ENCODE data around the gene UGT1A7.
"Not testable (repeated sequence)": the region's sequence is repeated elsewhere in the genome, so short reads cannot be mapped to it uniquely, and the experiment has no call there.

The UGT1A7 gene

GRCh38 chr2:233654501-233654900 lies 27.2 kb upstream of the UGT1A7 start:
- no peak for TF ChIP-seq CTCF (IDR thresholded peaks at IDR 0.05; ENCODE audit: control insufficient read depth, insufficient read depth, low read depth, low read length, missing control alignments)
- no peak for DNase-seq (ENCODE audit: low read depth)
- no peak overlapping the region for H3K4me3 ChIP-seq (ENCODE audit: control insufficient read depth, low read depth, low read length)

GRCh38 chr2:233655043-233655442 lies 26.7 kb upstream of the UGT1A7 start:
- no peak for TF ChIP-seq CTCF (IDR thresholded peaks at IDR 0.05; ENCODE audit: control insufficient read depth, insufficient read depth, low read depth, low read length, missing control alignments)
- DNase-seq (ENCODE audit: low read depth), result no peak
- H3K4me3 ChIP-seq (ENCODE audit: control insufficient read depth, low read depth, low read length), result no peak overlapping the region

DNA sequence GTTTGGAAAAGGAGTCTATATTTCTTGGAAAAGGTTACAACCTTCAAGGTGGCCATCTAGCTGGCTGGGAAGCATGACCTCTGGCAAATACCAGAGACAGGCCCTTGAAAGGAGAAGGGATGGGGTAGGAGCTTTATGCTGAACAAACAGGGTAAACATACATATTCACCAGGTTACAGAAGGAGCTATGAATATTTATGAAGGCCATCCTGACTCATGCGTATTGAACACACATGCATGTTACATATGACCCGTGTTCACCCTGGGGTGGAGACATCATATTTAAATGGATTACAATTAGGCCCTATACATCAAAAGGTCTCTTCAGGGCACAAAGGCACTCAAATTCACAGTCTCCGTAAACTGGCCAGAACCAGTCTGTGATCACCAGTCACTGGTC lies 25.8 kb upstream of the UGT1A7 start:
- not testable (repeated sequence) for DNase-seq (ENCODE audit: low read depth); H3K4me3 ChIP-seq (ENCODE audit: control insufficient read depth, low read depth, low read length)

DNA sequence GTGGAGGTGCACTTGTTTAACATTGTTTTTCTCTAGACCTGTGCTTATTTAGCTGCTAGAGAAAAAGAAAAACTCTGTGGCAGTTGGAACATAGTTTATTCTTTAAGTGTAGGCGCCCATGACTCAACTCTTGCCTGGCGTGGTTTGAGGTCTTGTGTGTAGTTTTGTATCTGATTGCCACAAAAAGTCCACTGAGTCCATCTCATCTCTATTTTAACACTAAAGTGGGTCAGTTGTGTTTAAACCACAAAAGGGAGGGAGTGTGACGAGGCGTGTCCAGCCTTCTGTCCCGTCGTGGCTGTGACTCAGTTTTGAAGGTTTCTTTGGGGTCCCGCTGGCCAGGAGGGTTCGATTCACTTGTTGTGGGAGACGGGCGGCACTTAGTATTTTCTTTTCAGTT lies 25.3 kb upstream of the UGT1A7 start:
- no peak for DNase-seq (ENCODE audit: low read depth)
- H3K4me3 ChIP-seq (ENCODE audit: control insufficient read depth, low read depth, low read length), result no peak overlapping the region
- TF ChIP-seq CTCF (IDR thresholded peaks at IDR 0.05; ENCODE audit: control insufficient read depth, insufficient read depth, low read depth, low read length, missing control alignments), result no peak

DNA sequence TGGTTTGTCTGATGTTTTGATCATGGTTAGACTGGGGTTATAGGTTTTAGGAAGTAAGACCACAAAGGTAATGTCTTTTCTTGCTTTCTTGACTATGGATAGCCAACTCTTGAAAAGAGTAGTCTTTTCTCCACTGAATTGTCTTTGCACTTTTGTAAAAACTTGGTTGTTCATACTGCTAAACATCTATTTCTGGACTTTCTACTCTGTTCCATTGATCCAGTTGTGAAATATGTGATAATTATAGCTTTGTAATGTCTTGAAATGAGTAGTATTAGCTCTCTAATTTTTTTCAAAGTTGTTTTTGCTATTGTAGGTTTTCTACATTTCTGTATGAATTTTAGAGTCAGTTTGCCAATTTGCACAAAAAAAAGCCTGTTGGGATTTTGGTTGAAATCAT lies 23.1 kb upstream of the UGT1A7 start:
- no peak overlapping the region for H3K4me3 ChIP-seq (ENCODE audit: control insufficient read depth, low read depth, low read length)
- no peak for DNase-seq (ENCODE audit: low read depth)
- TF ChIP-seq CTCF (IDR thresholded peaks at IDR 0.05; ENCODE audit: control insufficient read depth, insufficient read depth, low read depth, low read length, missing control alignments), result no peak

- TF ChIP-seq CTCF (IDR thresholded peaks at IDR 0.05; ENCODE audit: control insufficient read depth, insufficient read depth, low read depth, low read length, missing control alignments), result no peak
- no peak overlapping the region for H3K4me3 ChIP-seq (ENCODE audit: control insufficient read depth, low read depth, low read length)
- no peak for DNase-seq (ENCODE audit: low read depth)
Observed at GRCh38 chr2:233663911-233664310, 17.8 kb upstream of the UGT1A7 start.

GRCh38 chr2:233668605-233669260 lies 13.0 kb upstream of the UGT1A7 start:
- no peak overlapping the region for H3K4me3 ChIP-seq (ENCODE audit: control insufficient read depth, low read depth, low read length)
- TF ChIP-seq CTCF (IDR thresholded peaks at IDR 0.05; ENCODE audit: control insufficient read depth, insufficient read depth, low read depth, low read length, missing control alignments), result no peak

More at GRCh38 chr2:233668605-233669260, 13.0 kb upstream of the UGT1A7 start:
- DNase-seq (ENCODE audit: low read depth), result no peak
